NCI-H526 (cell line): Measurements from ENCODE around the gene PTPRZ1.

Source experiments
- DNase-seq, 2 experiments: peaks; one replicate each; lab custom pipeline; 2025; lab: John Stamatoyannopoulos, UW

The PTPRZ1 gene

DNA sequence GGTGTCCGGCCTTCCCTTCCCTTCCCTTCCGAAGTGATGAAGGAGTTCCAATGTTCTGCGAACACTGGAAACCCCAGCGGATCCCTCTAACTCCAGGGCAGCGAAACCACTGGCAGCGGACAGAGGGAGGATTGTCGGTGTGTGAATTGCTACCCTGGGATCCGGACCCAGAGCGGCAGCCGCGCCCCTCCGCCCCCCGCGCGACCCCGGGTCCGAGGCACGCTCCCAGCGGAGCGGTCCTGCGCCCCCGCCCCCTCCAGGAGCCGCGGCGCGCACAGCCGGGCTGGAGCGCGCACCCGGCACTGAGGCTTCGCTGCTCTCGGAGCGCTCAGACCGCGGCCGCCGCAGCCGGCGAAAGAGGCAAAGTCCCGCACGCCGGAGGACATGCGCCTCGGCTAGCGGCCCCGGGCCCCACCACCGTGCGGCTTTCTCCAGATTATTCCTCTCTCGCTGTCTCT, at the start of gene PTPRZ1:
TSS of gene PTPRZ1 (plus strand) at position 331 of the 458 bp plus-strand sequence. CDS start 339 bp downstream, outside the sequence.
- peak; percentile 30 to 85 for DNase-seq

DNA sequence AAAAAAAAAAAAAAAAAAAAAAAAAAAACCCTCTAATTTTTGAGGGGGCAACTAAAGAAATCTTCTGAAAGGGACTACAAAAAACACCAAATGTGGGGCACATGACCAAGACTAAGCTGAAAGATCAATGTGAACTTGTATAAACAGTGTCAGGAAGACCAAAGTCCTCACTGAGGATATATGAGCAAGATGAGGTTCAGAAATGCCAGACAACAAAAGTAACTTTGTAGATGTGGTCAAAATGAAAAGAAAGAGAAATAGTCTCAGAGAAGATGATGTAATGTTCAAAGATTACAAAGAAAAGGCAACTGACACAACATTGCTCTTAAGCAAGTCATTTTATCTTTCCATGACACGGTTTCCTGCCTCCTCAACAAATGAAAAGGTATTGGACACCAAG, 48.7 kb upstream of the PTPRZ1 start:
- no peak for DNase-seq

DNA sequence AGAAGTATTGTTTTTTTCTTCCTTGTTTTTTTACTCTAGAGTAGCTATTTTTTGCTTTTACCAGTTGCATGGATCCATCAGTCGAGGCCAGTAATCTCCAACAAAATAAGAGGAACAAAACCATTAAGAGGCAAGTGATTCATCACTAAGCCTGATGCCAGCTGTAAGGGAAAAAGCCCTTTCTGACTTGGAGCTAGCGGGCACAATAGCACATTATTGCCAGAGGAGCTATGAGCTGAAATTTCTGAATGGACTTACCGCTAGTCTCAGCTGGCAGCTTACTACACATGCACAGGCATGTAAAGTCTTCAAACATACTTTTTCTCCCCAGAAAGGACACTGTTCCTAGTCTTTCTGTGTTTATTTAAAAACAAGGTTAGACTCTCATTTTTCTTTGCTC, 41.6 kb upstream of the PTPRZ1 start:
- DNase-seq: peak in 1 of 2 experiments; percentile 11

DNA sequence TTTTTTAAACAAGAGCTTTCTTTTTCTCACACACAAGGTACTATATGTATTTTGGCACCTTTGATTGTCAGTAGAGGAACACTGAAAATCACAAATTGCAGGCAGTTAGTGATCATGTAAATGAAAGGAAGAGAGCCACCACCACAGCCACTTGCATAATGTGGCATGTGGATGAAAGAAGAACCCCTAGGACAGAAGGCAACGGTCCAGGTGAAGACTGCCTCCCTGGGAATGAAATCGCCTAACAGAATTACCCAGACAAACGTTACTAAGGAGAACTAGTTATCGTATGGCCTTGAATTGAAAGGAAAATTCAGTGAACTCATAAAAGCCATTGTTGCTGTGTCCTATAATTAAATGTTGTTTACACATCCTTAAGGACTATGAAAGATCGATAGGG, 41.2 kb upstream of the PTPRZ1 start:
- no peak for DNase-seq

DNA sequence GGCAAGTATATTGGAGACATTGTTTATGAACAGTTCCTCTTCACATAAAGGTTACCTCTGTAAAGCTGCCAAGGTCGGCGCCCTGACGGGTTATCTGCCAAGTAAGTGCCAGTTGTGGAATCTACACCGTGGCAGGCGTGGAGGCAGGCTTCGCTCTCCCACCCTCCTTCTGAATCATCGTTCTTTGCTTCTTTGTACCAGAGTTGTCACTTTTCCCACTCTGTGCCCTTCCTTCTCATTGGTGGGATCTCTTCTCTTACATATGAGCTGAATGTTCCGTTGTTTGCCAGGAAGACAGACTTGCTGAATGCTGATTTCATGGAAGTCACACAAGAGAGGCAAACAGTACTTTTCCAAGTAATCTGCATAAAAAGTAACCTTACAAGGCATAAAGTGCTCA, 40.6 kb upstream of the PTPRZ1 start:
- no peak for DNase-seq

DNA sequence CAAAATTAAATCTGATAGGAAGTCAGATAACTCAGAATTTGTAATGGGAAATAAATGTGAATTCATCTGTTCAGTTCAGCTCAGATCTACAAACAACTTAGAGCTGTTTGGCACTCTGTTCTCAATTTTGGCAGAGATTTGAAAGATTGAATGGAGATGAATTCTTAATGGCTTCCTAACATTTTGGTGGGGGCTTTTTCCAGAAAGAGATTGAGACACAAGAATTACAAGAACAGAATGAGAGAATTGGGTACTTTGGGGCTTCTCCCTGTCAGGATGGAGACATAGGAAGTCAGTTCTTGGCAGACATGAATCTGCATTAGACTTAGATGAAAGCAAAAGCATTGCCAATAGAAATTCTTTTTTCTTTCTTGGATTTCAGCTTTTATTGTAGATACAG, 39.0 kb upstream of the PTPRZ1 start:
- no peak for DNase-seq

DNA sequence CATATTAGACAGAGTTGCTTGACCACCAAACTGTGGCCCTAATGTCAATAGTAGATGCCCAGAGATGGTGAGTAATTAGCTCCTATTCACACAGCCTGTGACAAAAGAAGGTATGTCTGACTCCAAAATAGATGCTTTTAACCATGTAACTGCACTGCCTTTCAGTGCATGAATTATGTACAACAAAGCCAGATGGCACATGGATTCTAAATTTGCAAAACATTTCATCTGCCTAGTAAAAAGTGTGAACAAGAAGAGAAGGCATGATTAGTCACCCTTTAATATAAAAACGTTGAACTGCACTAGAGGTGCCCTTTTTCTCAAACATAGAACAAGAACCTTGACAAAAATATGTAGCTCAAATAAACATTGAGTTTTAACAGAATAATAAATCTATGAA, 35.5 kb upstream of the PTPRZ1 start:
- DNase-seq: no peak

DNA sequence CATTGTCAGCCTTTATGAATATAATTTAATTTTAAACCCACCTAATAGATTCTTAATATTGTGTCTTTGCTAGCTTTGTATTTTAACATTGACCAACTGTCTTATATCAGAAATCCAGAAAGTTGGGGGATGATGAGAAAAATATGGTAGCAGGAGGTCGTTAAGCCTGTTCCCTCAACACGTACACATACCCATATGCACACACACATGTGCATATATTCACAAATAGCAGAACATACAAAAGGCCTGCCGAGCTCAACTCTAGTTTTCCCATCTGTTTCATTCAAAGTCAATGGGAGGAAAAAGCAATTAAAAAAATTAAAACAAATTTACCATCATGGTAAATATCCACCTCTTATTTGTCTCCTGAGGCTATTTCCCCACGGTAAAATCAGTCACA, 25.9 kb upstream of the PTPRZ1 start:
- DNase-seq: no peak

DNA sequence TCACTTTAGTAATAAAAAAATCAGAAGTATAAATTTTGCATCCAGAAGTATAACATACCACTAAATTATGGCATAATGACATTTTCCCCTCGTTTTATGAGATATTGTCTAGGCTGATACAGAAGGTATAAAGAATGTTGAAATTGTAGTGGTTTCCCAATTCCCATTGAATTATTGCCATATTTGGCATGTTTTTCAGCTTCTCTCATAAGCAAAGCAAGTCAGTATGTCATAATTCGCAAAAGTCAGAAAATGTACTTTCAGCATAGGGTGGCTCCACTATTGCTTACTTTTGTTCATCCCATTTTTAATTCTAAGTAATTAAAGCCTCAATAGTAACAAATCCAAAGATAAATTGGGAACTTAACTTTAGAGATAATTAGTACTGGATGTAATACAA, 19.7 kb upstream of the PTPRZ1 start:
- no peak for DNase-seq

DNA sequence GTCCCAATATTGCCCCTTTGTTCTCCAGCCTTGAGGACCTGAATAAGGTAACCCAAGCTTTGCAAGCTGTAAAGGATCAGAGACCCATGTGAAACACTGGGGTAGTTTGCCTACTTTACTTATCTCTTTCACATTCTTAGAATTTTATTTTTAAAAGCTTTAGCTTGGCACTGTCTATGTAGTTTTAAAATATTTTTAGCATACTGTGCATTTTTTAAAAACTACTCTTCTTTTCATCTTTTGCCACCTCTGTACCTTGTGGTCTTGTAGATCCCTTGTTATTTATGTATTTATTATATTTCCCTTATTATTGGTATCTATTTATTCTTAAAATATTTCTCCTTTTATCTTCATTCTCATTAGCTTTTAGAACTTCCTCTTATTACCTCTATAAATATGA, 12.0 kb upstream of the PTPRZ1 start:
- DNase-seq: no peak

DNA sequence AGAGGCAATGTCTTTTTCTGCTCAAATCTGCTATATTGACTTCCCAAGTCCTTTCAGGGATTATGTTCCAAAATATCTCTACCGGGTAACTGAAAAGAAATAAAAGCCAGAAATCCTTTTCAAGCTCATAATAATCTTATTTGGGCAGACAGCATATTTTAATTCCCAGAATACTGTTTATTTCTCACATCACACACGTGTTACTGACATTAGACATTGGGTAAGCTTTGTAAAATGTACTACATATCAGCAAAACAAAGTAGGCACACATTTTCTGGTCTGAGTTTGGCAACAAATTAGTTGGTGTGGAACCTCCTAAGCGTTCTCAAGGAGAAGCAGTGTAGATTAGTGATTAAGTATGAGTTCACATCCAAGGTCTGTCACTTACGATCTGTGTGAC, 10.4 kb upstream of the PTPRZ1 start:
- no peak for DNase-seq

DNA sequence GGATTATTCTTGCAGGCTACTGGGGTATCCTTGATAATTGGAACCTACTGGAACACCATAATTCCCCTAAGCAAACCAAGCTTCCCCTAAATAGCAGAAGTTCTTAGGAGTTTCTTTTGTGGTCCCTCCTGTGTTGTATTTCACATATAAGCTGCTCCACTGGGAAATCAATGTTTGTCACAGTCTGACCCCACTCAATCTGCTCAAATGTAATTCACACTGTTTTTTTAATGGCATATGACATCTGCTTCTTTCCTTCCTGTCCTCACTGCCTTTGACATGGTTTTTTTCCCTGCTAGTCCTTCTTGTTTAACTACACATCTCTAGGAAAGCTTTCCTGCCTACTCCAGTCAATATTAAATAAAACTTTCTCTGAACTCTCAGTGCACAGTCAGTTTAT, 1.8 kb upstream of the PTPRZ1 start:
- no peak for DNase-seq

DNA sequence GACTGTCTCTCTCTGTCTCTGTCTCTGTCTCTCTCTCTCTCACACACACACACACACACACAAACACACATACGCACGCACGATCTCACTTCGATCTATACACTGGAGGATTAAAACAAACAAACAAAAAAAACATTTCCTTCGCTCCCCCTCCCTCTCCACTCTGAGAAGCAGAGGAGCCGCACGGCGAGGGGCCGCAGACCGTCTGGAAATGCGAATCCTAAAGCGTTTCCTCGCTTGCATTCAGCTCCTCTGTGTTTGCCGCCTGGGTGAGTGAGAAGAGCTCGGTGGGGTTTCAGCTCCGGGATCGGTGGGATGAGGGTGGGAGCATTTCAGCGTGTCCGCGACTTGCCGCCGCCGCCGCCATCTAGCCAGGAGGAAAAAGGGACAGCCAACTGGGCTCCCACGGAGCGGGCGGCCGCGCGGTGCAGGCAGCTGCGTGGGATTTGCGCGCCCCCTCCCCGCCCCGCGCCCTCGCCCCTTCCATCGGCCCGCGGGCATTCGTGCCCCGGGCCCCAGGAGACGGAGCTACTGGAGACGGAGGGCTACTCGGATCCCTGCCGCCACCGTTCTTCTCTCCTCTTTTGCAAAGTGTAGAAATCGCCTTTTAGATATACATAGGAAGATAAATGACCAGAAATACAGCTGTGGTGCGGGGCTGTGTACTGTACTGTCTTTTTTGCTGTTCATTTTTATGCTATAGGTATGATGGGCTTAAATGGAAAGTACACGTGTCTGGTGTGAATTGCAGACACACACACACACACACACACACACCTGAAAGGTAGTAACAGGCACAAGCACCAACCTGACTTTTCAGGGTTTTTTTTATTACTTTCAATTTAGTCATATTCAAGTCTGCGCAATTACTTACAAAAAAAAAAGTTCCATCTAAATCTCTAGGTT, 581 bp downstream of the PTPRZ1 start:
- peak; percentile 35 to 70 for DNase-seq

DNA sequence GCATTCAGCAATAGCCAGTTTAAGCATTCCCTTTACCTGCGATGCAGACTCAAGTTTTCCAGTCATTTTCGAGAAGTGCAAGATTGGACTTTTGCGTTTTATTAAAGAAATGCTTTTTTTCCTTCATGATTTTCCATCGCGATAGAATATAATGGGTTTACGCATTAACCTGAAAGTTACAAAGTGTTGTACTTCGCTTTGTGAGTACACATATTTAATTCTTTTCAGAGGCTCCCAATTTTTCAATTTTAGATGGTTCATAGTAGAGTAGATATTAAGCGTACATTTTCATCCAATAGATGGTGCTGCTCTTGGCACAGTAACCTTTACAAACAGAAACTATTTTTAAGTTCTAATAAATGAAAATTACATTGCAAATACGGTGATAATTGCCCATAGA, 1.3 kb downstream of the PTPRZ1 start:
- no peak for DNase-seq

DNA sequence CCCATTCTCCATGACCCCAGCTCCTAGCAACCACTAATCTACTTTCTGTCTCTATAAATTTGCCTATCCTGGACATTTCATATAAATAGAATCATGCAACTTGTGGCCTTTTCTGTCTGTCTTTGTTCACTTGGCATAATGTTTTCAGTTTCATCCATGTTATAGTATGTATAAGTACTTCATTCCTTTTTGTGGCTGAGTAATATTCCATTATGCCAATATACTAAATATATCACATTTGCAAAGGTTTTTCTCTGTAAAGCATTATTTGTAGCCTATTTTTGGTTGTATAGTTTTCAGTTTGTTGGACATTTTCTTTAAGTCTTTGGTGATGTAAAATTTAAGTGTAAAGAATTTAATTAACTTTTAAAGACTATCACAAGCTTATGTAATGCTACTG, 2.2 kb downstream of the PTPRZ1 start:
- no peak for DNase-seq

DNA sequence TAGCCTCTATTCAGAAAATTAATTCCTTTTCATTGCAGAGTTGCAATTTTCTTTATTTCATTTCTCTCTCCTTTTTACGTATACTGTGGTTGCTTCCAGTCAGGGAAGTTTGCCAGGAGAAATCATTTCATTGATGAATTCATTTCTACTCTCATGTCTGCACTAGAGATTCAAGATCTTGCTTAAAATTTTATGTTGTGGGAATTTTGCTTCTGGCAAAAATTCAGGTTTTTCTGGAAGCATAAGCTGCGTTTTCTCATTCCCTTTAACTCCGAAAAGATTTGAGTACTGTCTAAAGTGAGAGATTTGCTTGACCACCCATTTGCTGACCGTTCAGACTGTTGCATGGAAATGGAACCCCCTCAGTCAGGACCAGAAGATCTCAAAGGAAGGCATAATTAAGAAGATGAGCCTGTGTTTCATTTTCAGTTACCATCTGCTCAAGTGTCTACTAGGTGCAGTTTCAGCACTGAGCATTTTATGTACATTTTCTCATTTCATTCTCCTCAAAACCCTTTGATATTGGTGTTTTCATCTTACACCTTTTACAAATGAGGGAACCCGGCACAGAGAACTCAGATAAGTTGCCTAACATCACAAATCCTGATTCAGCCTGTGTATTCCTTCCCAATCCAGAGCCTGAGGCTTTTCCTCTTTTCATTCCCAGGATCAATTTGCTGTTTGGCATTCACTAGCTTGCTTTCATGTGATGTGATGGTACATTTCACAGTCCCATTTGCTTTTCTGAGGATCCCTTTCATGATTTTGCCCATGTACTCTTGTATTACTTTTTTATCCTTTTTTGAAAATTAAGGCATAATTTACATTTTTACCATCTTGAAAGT, 3.9 kb downstream of the PTPRZ1 start:
- DNase-seq: no peak

DNA sequence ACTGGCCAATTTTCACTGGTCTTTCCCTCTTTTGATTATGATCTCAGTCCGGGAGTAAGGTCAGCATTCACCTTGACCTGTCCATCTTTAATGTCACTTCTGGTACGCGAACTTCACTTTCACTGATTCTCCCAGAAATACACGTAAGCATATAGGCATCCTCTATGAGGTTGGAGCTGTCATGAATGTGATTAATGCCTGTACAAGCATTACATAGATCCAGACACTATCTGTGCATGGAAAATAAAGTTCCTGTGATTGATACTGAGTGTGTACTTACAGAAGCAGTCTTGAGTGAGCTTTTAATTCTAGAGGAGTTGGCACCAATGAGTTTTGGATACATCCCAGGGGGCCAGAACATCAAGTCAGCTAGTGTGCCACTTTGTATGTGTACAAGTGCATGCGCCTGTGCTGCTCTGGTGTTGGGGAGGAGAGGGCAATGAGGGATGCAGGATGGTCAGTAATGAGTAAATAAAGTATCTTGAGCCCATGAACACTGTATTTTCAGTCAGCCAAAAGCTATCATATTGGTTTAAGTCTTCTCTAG, 6.0 kb downstream of the PTPRZ1 start:
- no peak for DNase-seq

DNA sequence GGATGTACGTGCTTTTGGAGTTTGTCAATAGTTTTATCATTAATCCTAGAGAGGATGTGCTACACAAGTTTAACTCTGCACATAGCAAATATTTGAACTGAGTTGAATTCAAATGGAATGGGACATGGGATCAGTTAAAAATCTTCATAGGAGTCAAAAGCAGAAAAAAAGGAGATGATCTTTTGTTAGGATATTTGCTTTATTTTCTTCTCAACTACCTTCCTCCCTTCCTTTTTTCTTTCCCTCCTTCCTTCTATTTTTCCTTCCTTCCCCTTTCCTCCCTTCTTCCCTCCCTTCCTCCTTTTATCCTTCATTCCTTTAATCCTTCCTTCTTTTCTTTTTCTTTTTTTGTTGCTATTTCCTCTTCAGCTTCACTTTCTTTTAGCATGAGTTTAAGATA, 6.6 kb downstream of the PTPRZ1 start:
- no peak for DNase-seq

DNA sequence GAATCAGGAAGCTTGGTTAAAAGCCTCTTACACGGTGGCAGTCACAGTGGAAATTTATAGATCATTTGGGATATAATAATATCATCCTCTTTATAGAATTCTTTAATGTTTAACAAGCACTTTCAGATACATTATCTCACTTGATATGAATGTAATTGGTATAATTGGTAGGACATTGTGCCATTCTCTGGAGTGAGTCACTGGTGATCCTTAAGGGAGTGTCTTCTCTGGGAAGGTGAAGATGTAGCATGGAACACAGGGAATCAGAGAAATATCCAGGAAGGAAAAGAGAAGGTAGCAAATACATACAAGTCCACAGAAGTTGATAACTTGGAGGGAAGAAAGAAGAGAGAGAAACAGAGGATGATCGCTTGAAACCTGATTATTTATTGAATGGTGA, 9.8 kb downstream of the PTPRZ1 start:
- DNase-seq: no peak

DNA sequence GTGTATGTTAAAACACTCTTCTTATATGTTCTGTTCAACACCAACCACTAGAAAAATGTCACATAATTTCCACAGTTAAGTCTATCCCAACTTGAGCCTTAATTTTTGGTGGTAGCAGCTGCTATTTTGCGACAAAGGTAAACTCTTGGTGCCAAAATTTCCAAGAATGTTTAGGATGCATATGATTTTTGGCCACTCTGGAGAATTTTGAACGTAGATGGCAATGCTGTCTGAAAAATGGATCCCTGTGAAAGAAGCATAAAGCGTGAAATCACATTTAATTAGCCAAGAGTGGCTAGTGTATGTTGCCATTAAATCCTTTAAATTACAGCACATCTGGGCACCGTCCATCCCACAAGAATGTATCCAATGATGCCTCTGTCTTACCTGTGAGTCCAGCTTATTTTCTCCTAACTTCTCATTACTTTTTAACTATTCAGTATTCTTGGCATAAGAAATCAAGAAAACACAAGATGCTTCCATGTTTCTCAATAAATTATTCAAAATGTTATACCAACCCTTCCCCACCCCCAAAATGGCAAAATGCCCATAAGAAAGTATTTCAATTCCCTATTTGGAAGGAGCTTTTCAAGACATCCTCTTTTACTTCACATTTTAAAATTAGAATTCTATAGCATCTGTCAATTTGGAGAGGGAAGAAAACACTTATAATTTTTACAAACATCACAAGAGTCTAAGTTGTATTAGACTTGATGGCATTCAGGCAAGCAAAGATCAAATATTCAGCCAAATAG, 12.4 kb downstream of the PTPRZ1 start:
- DNase-seq: no peak

DNA sequence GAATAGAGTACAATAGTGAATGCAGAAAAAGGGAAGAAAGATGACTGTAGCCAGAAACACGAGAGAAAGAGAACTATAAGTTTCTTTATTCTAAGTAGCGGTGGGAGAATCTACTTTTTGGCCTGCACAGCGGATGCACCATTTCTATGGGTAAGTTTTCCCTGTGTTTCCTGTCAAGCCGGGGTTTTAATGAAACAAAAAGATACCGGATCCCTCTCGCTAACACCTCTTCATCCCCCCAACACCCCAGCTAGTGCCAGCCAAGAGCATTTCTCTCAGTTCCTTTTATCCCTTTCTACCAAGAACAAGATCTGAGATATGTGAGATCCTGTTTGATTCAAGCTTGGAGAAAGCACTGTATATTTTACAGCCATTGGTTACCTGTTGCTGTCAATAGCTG, 14.7 kb downstream of the PTPRZ1 start:
- no peak for DNase-seq

DNA sequence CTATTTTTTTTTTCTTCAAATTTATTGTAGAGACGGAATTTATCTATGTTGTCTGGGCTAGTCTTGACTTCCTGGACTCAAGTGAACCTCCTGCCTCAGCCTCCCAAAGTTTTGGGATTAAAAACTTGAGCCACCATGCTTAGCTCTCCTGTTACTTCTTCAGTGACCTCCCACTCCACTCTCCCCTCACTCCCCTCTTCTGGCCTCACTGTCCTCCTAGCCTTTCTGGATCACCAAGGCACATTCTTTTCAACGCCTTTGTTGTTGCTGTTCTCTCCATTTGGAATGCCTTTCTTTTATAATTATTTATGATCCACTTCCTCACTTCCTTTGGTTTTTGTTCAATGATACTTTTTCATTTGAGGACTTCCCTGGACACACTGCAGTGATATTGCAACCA, 17.9 kb downstream of the PTPRZ1 start:
- no peak for DNase-seq
